NB4 (cell line): ENCODE data around the gene DNAI1.

Source experiments
- MYC ChIP-seq: IDR thresholded peaks from 2 replicates; pipeline ENCODE4 v1.6.1; 2011; ENCODE audit warnings: low read depth, low read length
- POLR2A ChIP-seq: IDR thresholded peaks from 2 replicates; pipeline ENCODE4 v1.6.1; 2011; ENCODE audit warnings: mild to moderate bottlenecking; ENCODE audit not compliant: insufficient read length; ENCODE audit errors: extremely low read depth
- TF ChIP-seq, protein P1 (sequence below): IDR thresholded peaks from one replicate; pipeline ENCODE4 v1.5.1; 2012; ENCODE audit warnings: low read depth, low read length
- TF ChIP-seq, protein P2 (sequence below): IDR thresholded peaks from 2 replicates; pipeline ENCODE4 v1.6.1; 2011; ENCODE audit warnings: low read depth, low read length

DNA sequence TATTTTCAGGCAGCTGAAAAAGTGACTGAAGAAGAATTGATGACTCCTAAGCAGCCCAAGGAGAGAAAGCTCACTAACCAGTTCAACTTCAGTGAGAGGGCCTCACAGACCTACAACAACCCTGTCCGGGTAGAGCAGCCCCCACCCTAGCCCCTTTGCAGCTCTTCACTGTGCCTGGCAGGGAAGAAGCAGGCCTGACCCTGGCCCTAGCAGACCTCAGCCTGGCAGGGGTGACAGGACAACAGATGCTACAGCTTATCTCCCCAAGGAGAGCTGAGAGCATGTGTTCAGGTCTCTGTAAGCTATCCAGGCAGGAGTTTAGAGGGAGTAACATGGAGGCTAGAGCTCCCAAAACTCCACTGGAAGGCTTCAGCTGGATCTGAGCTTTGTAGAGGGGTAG lies 31.8 kb downstream of the DNAI1 start:
- no peak for TF ChIP-seq POLR2A
- TF ChIP-seq, protein P1, sequence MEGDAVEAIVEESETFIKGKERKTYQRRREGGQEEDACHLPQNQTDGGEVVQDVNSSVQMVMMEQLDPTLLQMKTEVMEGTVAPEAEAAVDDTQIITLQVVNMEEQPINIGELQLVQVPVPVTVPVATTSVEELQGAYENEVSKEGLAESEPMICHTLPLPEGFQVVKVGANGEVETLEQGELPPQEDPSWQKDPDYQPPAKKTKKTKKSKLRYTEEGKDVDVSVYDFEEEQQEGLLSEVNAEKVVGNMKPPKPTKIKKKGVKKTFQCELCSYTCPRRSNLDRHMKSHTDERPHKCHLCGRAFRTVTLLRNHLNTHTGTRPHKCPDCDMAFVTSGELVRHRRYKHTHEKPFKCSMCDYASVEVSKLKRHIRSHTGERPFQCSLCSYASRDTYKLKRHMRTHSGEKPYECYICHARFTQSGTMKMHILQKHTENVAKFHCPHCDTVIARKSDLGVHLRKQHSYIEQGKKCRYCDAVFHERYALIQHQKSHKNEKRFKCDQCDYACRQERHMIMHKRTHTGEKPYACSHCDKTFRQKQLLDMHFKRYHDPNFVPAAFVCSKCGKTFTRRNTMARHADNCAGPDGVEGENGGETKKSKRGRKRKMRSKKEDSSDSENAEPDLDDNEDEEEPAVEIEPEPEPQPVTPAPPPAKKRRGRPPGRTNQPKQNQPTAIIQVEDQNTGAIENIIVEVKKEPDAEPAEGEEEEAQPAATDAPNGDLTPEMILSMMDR = no peak
- TF ChIP-seq, protein P2, sequence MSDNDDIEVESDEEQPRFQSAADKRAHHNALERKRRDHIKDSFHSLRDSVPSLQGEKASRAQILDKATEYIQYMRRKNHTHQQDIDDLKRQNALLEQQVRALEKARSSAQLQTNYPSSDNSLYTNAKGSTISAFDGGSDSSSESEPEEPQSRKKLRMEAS = no peak
- no peak for TF ChIP-seq MYC
